Measurements from ENCODE around the gene ADIPOQ.

GRCh38 chr3:186879781-186880180, 37.3 kb downstream of the ADIPOQ start:
- TF ChIP-seq POLR2A (IDR thresholded peaks at IDR 0.05; ENCODE audit: low read depth, low read length) (no peak), POLR2AphosphoS5 (IDR thresholded peaks at IDR 0.05; ENCODE audit: low read depth, low read length) (no peak), POU2F2 (IDR thresholded peaks at IDR 0.05; ENCODE audit: low read depth, low read length) (no peak), PAX5 (IDR thresholded peaks at IDR 0.05; ENCODE audit: insufficient read depth, low read length, severe bottlenecking) (no peak), SPI1 (IDR thresholded peaks at IDR 0.05; ENCODE audit: low read depth, low read length) (no peak), TAF1 (IDR thresholded peaks at IDR 0.05; ENCODE audit: low read depth, low read length) (no peak)

Measured in GM12891 (cell line).